NOMO-1 treated with dmso at 0.1 percent for 144 hours (cell line): ENCODE measurements around the gene RHBDL1.

Experiments used
- DNase-seq: peaks from one replicate; lab custom pipeline; 2025; ENCODE audit not compliant: unreplicated experiment; lab: John Stamatoyannopoulos, UW

Gene RHBDL1

GRCh38 chr16:674968-675883 lies at the start of gene RHBDL1:
RHBDL1 (plus strand) TSS chr16:675671; CDS start chr16:675791, 120 bp downstream.
- DNase-seq = peak; percentile 13

GRCh38 chr16:625977-626765 lies 49.3 kb upstream of the RHBDL1 start:
- DNase-seq = no peak

- DNase-seq = no peak
These were observed 48.6 kb upstream of the RHBDL1 start for GRCh38 chr16:626787-627453.

GRCh38 chr16:627454-628239 lies 47.8 kb upstream of the RHBDL1 start:
- DNase-seq = no peak

GRCh38 chr16:628321-629061 lies 47.0 kb upstream of the RHBDL1 start:
- DNase-seq = no peak

GRCh38 chr16:629185-629832 lies 46.2 kb upstream of the RHBDL1 start:
- DNase-seq = no peak

- no peak for DNase-seq
These were observed 45.6 kb upstream of the RHBDL1 start for GRCh38 chr16:629833-630248.

- no peak for DNase-seq
These were observed 45.1 kb upstream of the RHBDL1 start for GRCh38 chr16:630249-630814.

GRCh38 chr16:630815-631405 lies 44.6 kb upstream of the RHBDL1 start, which contains the start of gene WFIKKN1:
WFIKKN1 (plus strand) TSS chr16:630985; CDS start chr16:631254, 269 bp downstream.
- DNase-seq = no peak

GRCh38 chr16:631808-632358 lies 43.6 kb upstream of the RHBDL1 start:
- no peak for DNase-seq

GRCh38 chr16:632486-633335 lies 42.8 kb upstream of the RHBDL1 start:
- DNase-seq = no peak

GRCh38 chr16:633336-634050 lies 42.0 kb upstream of the RHBDL1 start:
- DNase-seq = no peak

GRCh38 chr16:634051-634670 lies 41.3 kb upstream of the RHBDL1 start:
- no peak for DNase-seq

- DNase-seq = no peak
These were observed 40.5 kb upstream of the RHBDL1 start for GRCh38 chr16:634996-635395.

GRCh38 chr16:635573-636205 lies 39.8 kb upstream of the RHBDL1 start:
- no peak for DNase-seq
